Vein endothelial cell (primary cell): ENCODE data around the gene TMEM94. TPM values are rescaled to one million over a fixed set of nuclear protein-coding genes. Genes with fewer than 3 reads are reported as not detected.

Source experiments
- small RNA-seq: library from RNA; depleted of rRNA; stranded (forward); fragments of <200 nt; gene quantifications from one replicate; pipeline ENCODE3, GENCODE V24; 2012
- total RNA-seq: library from RNA; depleted of rRNA; stranded (reverse); fragments of >200 nt; gene quantifications from 2 replicates; pipeline ENCODE4 v1.2.3, GENCODE V29; 2012

Gene TMEM94
- 42.9 and 56.2 TPM in 2 replicates for total RNA-seq

DNA sequence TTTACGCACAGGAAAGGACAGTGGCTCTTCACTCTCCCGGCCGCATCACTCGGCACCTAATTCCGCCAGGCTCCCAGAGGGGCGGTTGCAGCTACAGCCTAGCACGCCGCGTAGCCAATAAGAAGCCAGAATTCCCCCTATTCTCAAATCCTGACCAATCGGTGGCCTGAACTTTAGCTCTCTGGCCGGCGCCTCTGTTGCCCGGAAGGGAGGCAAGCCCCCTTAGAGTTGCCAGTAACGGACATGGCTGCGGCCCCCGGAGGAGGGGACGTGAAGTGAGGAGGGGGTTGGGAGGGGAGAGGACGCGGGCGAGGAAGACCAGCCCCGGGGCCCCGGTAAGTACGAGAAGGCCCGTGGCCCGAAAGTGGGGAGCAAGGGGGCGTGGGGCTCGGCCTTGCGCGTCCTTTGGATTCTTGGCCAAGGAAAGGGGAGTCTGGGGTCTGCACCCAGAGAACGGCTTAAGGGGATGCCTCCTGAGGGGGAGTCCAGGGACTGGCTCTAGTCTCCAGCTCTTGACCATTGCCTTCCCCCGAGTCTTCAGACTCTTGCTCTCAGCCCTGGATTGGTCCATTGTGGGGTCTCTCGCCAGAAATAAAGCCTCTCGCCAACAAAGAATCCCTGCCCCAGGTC is at the start of gene TMEM94:
TMEM94 (plus strand) TSS at position 219 of the 630 bp plus-strand sequence. CDS start 15,271 bp downstream, outside the sequence.

DNA sequence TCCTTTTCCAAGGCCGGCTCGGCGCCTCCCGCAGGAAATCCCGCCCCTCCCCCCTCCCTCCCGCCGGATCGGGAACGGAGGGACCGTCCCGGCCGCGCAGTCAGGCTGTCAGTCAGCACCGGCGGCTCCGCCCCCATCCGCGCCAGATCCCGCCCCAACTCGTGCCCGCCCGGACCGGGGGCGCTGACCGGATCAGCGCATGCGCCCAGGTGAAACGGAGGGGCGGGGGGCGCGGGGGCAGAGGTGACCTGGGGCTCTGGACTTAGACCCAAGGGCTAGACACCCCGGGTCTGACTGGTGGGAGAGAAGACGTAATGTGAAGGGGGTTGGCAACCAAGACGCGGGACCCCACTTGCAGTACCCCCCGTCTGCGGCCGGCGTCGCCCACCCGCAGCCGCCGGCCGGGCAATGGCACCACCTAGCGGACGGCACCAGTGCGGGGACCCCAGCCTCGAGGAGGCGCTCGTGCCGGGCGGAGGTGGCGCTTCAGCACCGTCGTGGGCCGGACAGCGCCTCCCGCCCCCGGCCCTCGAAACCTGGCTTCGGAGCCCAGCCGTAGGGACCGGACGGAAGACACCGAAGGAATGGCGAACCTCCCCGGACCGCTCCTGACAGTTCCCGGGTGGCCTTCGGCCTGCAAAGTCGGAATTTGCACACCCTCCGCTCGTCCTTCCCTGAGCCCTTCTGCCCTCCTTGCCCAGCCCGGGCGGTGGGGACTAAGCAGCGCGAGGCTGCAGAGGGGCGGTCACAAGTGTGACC is 59.2 kb downstream of the TMEM94 start, which contains the start of gene CASKIN2:
CASKIN2 (minus strand) TSS at position 42 of the 759 bp plus-strand sequence. CDS start 1,733 bp downstream, outside the sequence.

DNA sequence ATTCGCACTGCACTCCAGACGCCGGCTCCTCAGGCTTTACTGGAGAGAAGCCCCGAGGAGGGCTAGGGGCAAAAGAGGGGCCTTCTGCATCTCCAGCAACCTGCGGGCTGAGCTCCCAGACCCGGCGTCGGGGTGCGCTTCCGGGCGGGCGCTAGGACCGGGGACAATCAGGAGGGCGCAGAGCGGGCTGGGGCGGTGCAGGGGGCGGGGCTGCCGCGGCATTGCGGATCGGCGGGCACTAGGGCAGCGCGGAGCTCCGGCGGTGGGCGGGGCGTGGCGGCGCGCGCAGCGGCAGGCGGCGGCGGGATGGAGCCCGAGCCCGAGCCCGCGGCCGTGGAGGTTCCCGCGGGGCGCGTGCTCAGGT is 59.8 kb downstream of the TMEM94 start, which contains the start of gene TSEN54:
TSEN54 (plus strand) TSS at position 274 of the 364 bp plus-strand sequence; CDS start at position 307, 33 bp downstream.

DNA sequence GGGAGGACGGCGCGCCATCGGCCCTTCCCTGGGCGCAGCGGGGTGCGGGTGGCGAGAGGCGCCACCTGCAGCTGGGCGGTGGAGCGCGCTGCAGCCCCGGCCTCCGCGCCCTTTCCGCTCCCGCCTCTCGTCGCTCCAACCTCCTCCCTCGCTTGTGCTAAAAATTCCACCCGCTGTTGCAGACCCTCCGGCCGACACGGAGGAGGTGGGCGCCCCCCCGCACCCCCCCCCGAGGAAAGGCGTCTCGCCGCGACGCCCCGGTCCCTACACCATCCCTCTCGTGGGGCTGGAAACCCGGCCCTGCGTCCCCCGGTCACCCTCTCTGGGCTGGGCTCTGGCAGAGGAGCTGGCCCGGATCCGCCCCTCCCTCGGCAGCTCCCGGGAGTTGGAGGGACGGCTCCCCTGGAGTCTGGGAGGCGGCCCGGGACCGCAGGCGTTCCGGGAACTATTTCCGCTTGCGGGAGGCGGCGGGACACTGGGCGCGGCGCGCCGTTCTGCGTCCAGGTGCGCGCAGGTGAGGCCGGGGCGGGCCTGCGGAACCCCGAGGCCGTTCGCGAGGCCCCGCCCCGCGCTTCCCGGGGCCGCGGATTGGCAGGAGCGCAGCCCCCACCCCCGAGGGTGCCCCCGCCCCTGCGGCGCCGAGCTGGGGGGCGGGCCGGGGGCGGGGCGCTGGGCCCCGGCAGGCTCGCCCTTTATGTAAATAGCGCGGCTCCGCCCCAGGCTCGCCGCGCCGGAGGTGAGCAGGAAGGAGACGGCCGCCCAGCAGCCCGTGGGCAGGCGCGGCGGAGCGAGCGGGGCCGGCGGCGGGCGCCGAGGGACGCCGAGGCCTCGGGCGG is 68.8 kb downstream of the TMEM94 start, which contains the start of gene LLGL2:
LLGL2 (plus strand) TSS at position 728 of the 836 bp plus-strand sequence. CDS start 17,730 bp downstream, outside the sequence.

Small RNA genes lying within 50 kb of the gene (small RNA-seq; reads per million reads assigned to genes)
- gene RF00019 (not detected), gene RNU6-938P (not detected)

Other genes starting within 250 kb of the TMEM94 start
- 18.6 and 20.5 TPM in 2 replicates for gene GGA3, start 195.0 kb upstream of the TMEM94 start, total RNA-seq
- gene MRPS7, start 194.8 kb upstream of the TMEM94 start, total RNA-seq = 75.5 and 79.7 TPM in 2 replicates
- gene MIF4GD, start 185.4 kb upstream of the TMEM94 start, total RNA-seq = 11.6 and 13.7 TPM in 2 replicates
- 10.1 and 13.5 TPM in 2 replicates for gene SLC25A19, start 167.2 kb upstream of the TMEM94 start, total RNA-seq
- gene GRB2, start 51.0 kb upstream of the TMEM94 start, total RNA-seq = 105 and 113 TPM in 2 replicates
- 18.6 and 21.3 TPM in 2 replicates for gene CASKIN2, start 58.9 kb downstream of the TMEM94 start, total RNA-seq
- 9.8 and 10.0 TPM in 2 replicates for gene TSEN54, start 59.9 kb downstream of the TMEM94 start, total RNA-seq
- gene LLGL2, start 69.1 kb downstream of the TMEM94 start, total RNA-seq = 3.7 and 4.6 TPM in 2 replicates
- gene MYO15B, start 131.2 kb downstream of the TMEM94 start, total RNA-seq = 17.4 and 17.6 TPM in 2 replicates
- gene SMIM5, start 176.8 kb downstream of the TMEM94 start, total RNA-seq = under 0.01 and 0.10 TPM in 2 replicates
- 16.3 and 18.1 TPM in 2 replicates for gene RECQL5, start 210.5 kb downstream of the TMEM94 start, total RNA-seq
- 70.9 and 71.3 TPM in 2 replicates for gene SAP30BP, start 210.7 kb downstream of the TMEM94 start, total RNA-seq